Measurements from ENCODE around the gene RAI2. TPM values are rescaled to one million over a fixed set of nuclear protein-coding genes. Genes with fewer than 3 reads are reported as not detected.

The RAI2 gene
- total and polyA plus RNA-seq, 3 donors from 2014 or later, result 5.7 to 13.5 (median 12.1) TPM

DNA sequence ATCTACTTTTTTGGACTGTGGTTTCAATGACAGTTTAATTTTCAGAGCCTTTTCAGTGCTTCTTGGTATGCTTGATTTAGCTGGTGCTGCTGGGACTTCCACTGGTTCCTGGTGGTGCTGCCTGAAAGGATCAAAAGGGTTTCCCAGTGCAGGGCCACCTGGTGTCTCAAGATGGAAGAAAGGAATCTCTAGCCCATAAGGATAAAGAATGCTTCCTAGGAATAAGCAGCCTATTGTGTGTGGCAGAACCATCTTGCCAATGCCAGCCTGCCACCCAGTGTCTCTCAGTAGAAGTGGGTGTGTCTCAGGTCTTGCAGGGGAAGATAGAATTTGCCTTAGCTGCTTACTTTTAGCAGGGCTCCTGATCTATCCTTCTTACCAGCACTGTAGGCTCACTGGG, 15.0 kb upstream of the RAI2 start:
- Histone ChIP-seq H3K4me1 (no peaks in the 10 kb centered on the region), H3K4me3 (no peak overlapping the region), H3K9me3 (no peaks in the 10 kb centered on the region), H3K36me3 (ENCODE audit: low read depth, missing control alignments) (no peaks in the 10 kb centered on the region), H3K27ac (no peak overlapping the region), H3K27me3 (no peaks in the 10 kb centered on the region)
- DNase-seq, result no peak
- TF ChIP-seq POLR2A (IDR thresholded peaks at IDR 0.05), result no peak
- TF ChIP-seq, protein P1, sequence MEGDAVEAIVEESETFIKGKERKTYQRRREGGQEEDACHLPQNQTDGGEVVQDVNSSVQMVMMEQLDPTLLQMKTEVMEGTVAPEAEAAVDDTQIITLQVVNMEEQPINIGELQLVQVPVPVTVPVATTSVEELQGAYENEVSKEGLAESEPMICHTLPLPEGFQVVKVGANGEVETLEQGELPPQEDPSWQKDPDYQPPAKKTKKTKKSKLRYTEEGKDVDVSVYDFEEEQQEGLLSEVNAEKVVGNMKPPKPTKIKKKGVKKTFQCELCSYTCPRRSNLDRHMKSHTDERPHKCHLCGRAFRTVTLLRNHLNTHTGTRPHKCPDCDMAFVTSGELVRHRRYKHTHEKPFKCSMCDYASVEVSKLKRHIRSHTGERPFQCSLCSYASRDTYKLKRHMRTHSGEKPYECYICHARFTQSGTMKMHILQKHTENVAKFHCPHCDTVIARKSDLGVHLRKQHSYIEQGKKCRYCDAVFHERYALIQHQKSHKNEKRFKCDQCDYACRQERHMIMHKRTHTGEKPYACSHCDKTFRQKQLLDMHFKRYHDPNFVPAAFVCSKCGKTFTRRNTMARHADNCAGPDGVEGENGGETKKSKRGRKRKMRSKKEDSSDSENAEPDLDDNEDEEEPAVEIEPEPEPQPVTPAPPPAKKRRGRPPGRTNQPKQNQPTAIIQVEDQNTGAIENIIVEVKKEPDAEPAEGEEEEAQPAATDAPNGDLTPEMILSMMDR (IDR thresholded peaks at IDR 0.05), result no peak
- intact Hi-C loops (cut with DNase I; ENCODE audit: low total_unique reads), result no loop called here

DNA sequence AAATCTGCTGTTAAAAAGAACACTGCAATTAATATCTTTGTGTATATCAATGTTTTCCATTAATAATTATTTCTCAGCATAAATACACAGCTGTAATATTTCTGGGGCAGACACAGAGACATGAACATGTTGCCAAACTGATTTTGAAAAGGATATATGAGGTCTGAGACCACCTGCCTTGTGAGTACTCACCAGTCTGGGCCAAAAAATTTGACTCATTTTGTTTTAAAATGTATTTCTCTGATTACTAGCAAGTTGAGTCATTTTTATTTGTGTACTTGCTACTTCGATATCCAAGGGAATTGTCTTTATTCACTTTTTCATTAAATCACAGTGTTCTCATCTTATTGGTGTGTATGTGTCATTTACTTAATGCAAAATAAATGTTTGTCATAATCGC, 8.5 kb upstream of the RAI2 start:
- no peaks in the 10 kb centered on the region for H3K4me1 ChIP-seq
- TF ChIP-seq, protein P1 (IDR thresholded peaks at IDR 0.05), result no peak
- TF ChIP-seq POLR2A (IDR thresholded peaks at IDR 0.05), result no peak

DNA sequence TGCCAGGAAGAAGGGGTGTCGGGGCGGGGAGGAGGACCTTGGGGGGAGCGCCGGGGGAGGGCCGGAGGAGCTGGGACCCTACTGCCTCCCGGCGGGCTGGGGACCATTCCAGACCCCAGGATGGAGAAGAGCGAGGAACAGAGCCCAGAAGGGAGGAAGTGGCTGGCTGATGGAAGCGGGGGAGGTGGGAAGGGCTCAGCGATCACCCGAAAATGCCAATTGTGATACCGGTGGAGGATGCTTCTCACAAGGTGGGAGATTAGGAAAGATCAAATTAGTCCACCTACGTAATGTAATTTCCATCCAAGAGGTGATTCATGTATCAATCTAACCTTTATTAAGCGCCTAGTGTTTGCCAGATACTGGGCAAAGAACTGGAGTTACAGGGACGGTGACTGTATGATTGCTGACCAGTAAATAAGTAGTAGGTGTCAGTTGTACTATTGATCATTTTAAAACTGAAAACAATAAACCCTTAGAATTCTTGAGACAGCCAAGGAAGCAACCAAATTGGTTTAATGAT, 452 bp upstream of the RAI2 start:
- TF ChIP-seq, protein P1 (IDR thresholded peaks at IDR 0.05), result no peak
- WGBS, 2 donors, result 6 to 7% methylated on average over 8 to 14 of the region's 15 CpGs
- Histone ChIP-seq H3K27me3 (no peaks in the 10 kb centered on the region), H3K9me3 (no peaks in the 10 kb centered on the region), H3K4me3 (peak overlapping the region; percentile 53 to 55), H3K4me1 (no peaks in the 10 kb centered on the region), H3K27ac (no peak overlapping the region), H3K36me3 (ENCODE audit: low read depth, missing control alignments) (no peaks in the 10 kb centered on the region)
- DNase-seq, result no peak
- intact Hi-C loops (cut with DNase I; ENCODE audit: low total_unique reads), result no loop called here

More for the DNA sequence above, 8.5 kb upstream of the RAI2 start:
- no peak overlapping the region for H3K27ac ChIP-seq
- intact Hi-C loops (cut with DNase I; ENCODE audit: low total_unique reads), result no loop called here
- no peaks in the 10 kb centered on the region for H3K9me3 ChIP-seq
- 73 to 79% methylated on average over 2 of the region's 2 CpGs for WGBS, 2 donors
- H3K4me3 ChIP-seq, result no peak overlapping the region
- no peaks in the 10 kb centered on the region for H3K27me3 ChIP-seq
- DNase-seq, result no peak
- H3K36me3 ChIP-seq (ENCODE audit: low read depth, missing control alignments), result no peaks in the 10 kb centered on the region

DNA sequence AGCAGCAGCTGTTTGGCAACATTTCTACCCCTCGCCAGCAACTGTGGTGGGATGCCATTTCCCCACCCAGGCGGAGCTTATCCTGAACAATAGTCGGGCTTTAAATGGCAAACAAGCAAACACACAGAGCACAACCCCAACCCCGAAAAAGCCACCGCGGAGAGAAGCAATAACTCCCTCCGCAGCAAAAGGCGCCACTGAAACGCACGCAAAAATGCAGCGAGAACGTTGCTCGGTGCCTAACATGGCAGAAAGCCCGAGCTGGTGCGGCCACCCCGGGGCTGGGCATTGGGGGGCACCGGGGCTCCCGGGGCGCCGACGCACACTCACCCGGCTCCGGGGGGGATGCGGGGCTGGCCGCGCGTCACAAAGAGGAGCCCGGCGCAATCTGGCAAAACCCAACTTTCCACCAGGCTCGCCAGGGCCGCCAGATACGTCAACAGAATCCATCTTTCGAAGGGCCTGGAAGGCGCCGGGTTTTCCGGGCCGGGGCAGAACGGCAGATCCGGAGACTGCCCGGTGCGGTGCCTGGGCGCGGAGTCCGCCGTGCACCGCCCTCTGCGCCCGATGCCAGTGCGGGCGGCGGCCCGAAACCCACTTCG, 818 bp downstream of the RAI2 start:
- intact Hi-C loops (cut with DNase I; ENCODE audit: low total_unique reads), result no loop called here
- Histone ChIP-seq H3K27ac (peak overlapping the region; percentile 44 to 75), H3K9me3 (no peaks in the 10 kb centered on the region), H3K27me3 (no peaks in the 10 kb centered on the region), H3K36me3 (ENCODE audit: low read depth, missing control alignments) (no peaks in the 10 kb centered on the region), H3K4me3 (peak overlapping the region; percentile 47 to 72), H3K4me1 (no peaks in the 10 kb centered on the region)
- peak; percentile 16 for DNase-seq
- TF ChIP-seq, protein P1 (IDR thresholded peaks at IDR 0.05), result no peak
- TF ChIP-seq POLR2A (IDR thresholded peaks at IDR 0.05), result no peak
- WGBS, 2 donors, result 0 to 1% methylated on average over 1 to 14 of the region's 53 CpGs

DNA sequence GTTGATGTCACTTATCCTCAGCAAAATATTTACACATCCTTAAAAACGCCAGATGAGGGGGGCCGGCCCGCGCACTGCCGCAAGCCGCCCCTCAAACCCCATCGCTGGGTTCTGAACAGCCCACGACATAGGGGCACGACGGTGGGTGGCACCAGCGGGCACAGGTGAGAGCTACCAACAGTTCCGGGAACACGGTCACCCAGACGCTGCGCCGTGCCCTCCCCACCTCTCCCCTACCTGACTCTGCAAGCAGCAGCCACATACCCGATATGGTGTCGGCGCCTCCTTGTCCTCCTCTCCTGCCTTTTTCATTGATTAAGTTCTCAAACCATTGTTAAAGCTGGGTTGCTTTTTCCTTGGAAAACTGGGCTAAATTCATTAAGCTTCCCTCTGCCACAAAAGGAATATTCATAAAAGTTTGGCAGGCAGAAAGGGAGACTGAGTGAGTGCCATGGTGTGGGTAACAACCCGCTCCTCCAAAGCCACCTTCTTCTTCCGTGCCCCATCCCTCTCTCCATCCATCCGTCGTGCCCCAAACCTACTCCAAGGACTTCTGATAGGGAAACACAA, 1.4 kb downstream of the RAI2 start:
- intact Hi-C loops (cut with DNase I; ENCODE audit: low total_unique reads), result no loop called here
- 1% methylated on average over 17 to 23 of the region's 23 CpGs for WGBS, 2 donors
- H3K27me3 ChIP-seq, result no peaks in the 10 kb centered on the region
- peak overlapping the region; percentile 47 to 72 for H3K4me3 ChIP-seq
- no peak for DNase-seq
- H3K27ac ChIP-seq, result peak overlapping the region in 1 of 2 donors; percentile 44
- TF ChIP-seq POLR2A (IDR thresholded peaks at IDR 0.05), result no peak
- TF ChIP-seq, protein P1 (IDR thresholded peaks at IDR 0.05), result no peak
- H3K4me1 ChIP-seq, result no peaks in the 10 kb centered on the region
- no peaks in the 10 kb centered on the region for H3K9me3 ChIP-seq
- no peaks in the 10 kb centered on the region for H3K36me3 ChIP-seq (ENCODE audit: low read depth, missing control alignments)

All from testis (tissue), 3 donors.